ENCODE results near the gene NFKBIE. TPM values are rescaled to one million over a fixed set of nuclear protein-coding genes. Genes with fewer than 3 reads are reported as not detected.
A peak's percentile ranks its signal among the peaks of the same experiment; 100 is the strongest.

The NFKBIE gene
- total and polyA plus RNA-seq, 5 donors from 2014 or later: 3.6 to 53.8 (median 6.1) TPM

DNA sequence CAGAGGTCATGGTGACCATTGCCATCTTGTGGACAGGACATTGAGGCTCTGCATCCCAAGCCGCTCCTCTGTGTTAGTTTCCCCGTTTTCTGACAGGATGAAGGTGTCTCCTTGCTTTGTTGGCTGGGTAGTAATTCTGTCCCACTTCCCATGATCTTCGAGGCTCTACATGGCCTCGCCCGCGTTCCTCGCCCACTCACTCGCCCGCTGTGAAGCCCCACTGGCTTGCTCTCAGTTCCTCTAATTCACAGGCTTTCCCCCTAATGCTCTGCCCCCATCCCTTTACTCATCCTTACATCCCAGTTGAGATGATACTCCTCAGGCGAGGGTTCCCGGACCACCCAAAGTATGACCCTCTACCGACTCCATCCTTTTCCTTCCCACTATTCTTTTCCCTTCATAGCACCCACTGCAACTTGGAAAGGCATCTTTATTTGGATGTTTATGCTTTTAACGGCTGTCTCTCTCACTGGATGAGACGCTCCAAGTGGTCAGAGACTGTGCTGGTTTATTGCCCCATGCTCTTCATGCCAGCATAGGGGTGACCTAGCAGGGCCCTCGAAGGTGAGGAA lies 7.5 kb downstream of the NFKBIE start:
- peak; percentile 2 to 7 for ATAC-seq (ENCODE audit: low read depth in 2 of 2)
- H3K27ac ChIP-seq (ENCODE audit: insufficient read depth, low read length, poor library complexity, severe bottlenecking): peak overlapping the region; percentile 80
- H3K4me3 ChIP-seq (ENCODE audit: low read depth, low read length): peak overlapping the region; percentile 66
- Mint-ChIP-seq H3K27me3 (no peaks in the 10 kb centered on the region), H3K4me1 (peaks cover 4 to 65% (median 48%) of the 10 kb centered on the region in 4 donors), H3K36me3 (peaks cover 20% of the 10 kb centered on the region), H3K27ac (peak overlapping the region; percentile 91 to 95 (median 94)), H3K4me3 (peak overlapping the region; percentile 84 to 92 (median 90)), H3K9me3 (no peaks in the 10 kb centered on the region)
- no peaks in the 10 kb centered on the region for H3K27me3 ChIP-seq (ENCODE audit: control insufficient read depth, insufficient read depth, low read length)
- H3K4me1 ChIP-seq (ENCODE audit: control insufficient read depth, insufficient read depth, low read length, poor library complexity, severe bottlenecking): peaks cover 37% of the 10 kb centered on the region
- peaks cover 48% of the 10 kb centered on the region for H3K36me3 ChIP-seq (ENCODE audit: control insufficient read depth, insufficient read depth, low read length)
- no peak for DNase-seq
- no peaks in the 10 kb centered on the region for H3K9me3 ChIP-seq (ENCODE audit: control insufficient read depth in 2 of 2, low read length in 2 of 2)

DNA sequence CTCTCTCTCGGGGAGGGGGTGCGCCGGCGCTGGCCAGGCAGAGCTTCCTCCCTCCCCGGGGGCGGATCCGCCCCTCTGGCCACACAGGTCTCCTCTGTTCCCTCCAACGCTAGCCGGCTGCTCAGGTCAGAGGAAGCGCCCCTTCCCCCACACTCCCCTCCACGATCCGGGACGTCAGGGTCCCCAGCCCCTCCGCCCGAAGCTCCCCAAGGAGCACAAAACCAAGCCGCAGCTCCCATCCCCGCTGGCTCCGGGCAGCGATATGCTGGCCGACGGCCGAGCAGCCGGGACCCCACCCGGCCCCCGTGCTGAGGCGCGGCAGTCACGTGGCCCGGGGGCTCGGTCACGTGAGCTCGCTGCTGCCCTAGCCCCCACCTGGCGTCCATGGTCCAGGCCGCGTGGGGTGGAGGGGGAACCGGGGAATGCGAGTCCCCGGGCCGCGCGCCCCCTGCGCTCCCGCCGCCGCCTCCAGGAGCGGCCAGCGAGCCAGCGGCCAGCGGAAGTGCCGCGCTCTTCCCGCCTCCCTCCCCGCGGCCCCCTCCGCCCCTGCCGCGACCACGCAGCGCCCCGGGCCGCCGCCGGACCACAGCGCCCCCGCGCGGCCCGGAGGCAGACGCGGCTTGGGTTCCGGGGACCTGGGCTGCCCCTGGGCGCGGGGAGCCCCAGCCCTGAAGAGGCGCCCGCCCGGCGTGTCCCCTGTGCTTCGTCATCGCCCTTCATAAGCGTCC lies 8.2 kb downstream of the NFKBIE start, which contains the start of gene SLC35B2:
TSS of gene SLC35B2 (minus strand) at position 504 of the 728 bp plus-strand sequence. CDS start at position 386, 118 bp downstream.
- Histone ChIP-seq H3K4me1 (ENCODE audit: control insufficient read depth, insufficient read depth, low read length, poor library complexity, severe bottlenecking) (peaks cover 31% of the 10 kb centered on the region), H3K27ac (ENCODE audit: insufficient read depth, low read length, poor library complexity, severe bottlenecking) (peak within 1 kb of the TSS; percentile 80), H3K9me3 (ENCODE audit: control insufficient read depth in 2 of 2, low read length in 2 of 2) (no peaks in the 10 kb centered on the region), H3K4me3 (ENCODE audit: low read depth, low read length) (peak within 1 kb of the TSS; percentile 67), H3K27me3 (ENCODE audit: control insufficient read depth, insufficient read depth, low read length) (no peaks in the 10 kb centered on the region), H3K36me3 (ENCODE audit: control insufficient read depth, insufficient read depth, low read length) (peaks cover 53% of the 10 kb centered on the region)
- DNase-seq: peak; percentile 56 to 76 (median 73)
- peak; percentile 80 to 82 for ATAC-seq (ENCODE audit: low read depth in 2 of 2)
- Mint-ChIP-seq H3K4me1 (peaks cover 4 to 65% (median 42%) of the 10 kb centered on the region in 4 donors), H3K9me3 (no peaks in the 10 kb centered on the region), H3K27me3 (no peaks in the 10 kb centered on the region), H3K4me3 (peak within 1 kb of the TSS; percentile 90 to 98 (median 94)), H3K27ac (peak within 1 kb of the TSS; percentile 91 to 95 (median 94)), H3K36me3 (peaks cover 23% of the 10 kb centered on the region)

DNA sequence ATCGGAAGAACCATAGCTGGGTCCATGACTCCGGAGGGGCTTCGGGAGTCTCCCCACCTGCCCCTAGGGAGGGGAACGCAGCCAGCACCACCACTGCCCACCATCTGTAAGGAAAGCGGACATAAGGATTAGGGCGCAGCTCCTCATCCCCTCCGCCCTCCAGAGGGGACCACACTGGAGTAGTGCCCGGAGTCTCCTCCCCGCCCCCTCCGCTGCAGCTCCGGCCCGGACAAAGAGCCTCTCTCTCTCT lies 8.7 kb downstream of the NFKBIE start:
- Histone ChIP-seq H3K36me3 (ENCODE audit: control insufficient read depth, insufficient read depth, low read length) (peaks cover 58% of the 10 kb centered on the region), H3K9me3 (ENCODE audit: control insufficient read depth in 2 of 2, low read length in 2 of 2) (no peaks in the 10 kb centered on the region), H3K27ac (ENCODE audit: insufficient read depth, low read length, poor library complexity, severe bottlenecking) (peak overlapping the region; percentile 80), H3K4me3 (ENCODE audit: low read depth, low read length) (peak overlapping the region; percentile 67), H3K4me1 (ENCODE audit: control insufficient read depth, insufficient read depth, low read length, poor library complexity, severe bottlenecking) (peaks cover 26% of the 10 kb centered on the region), H3K27me3 (ENCODE audit: control insufficient read depth, insufficient read depth, low read length) (no peaks in the 10 kb centered on the region)
- ATAC-seq (ENCODE audit: low read depth in 2 of 2) (no peak), DNase-seq (no peak)
- Mint-ChIP-seq H3K27ac (peak overlapping the region; percentile 76 to 95 (median 87)), H3K36me3 (peaks cover 27% of the 10 kb centered on the region), H3K4me1 (peaks cover 4 to 67% (median 41%) of the 10 kb centered on the region in 4 donors), H3K4me3 (peak overlapping the region; percentile 88 to 98 (median 94)), H3K9me3 (no peaks in the 10 kb centered on the region), H3K27me3 (no peaks in the 10 kb centered on the region)

DNA sequence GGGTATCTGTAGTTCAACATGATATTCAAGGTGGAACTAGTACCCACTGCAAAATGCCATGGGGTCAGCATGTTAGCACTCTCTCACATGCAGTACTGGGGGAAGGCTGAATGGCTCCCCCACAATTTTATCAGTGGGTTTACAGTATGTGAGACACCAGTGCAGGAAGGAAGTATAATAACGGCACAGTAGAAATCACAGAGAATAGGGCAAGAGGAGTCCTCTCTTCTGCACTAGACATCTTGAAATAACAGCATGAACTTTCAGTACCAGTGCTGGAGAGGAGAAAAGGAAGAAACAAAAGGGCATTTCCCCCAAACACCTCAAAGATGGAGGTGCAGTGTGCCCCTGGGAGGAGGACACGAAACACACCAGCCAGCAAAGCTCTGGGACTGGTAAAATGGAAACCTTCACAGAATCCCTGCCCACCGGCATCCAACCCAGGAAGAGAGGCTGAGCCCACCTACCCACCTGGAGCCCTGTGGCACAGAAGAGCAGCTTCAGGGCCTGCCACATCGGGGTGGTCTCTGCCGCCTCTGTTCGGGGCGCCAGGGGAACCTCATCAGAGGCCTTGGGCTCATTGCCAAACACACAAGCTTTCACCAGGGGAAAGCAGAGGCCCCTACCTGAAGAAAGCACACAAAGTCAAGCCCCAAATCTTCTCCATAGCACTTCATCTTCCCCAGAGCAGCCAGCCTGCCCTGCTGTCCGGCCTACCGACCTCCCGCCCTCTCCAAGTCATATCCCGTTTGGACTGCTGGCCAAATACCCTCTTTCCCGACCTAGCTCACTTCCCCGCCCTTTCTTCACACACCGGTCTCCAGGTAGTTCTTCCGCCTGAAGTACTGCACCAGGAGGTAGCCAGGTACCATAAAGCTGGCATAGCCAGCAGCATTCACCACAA lies 9.2 kb downstream of the NFKBIE start:
- Histone ChIP-seq H3K27ac (ENCODE audit: insufficient read depth, low read length, poor library complexity, severe bottlenecking) (peak overlapping the region; percentile 80), H3K4me1 (ENCODE audit: control insufficient read depth, insufficient read depth, low read length, poor library complexity, severe bottlenecking) (peaks cover 26% of the 10 kb centered on the region), H3K36me3 (ENCODE audit: control insufficient read depth, insufficient read depth, low read length) (peaks cover 64% of the 10 kb centered on the region), H3K27me3 (ENCODE audit: control insufficient read depth, insufficient read depth, low read length) (no peaks in the 10 kb centered on the region), H3K9me3 (ENCODE audit: control insufficient read depth in 2 of 2, low read length in 2 of 2) (no peaks in the 10 kb centered on the region), H3K4me3 (ENCODE audit: low read depth, low read length) (peak overlapping the region; percentile 67)
- Mint-ChIP-seq H3K9me3 (no peaks in the 10 kb centered on the region), H3K4me1 (peaks cover 2 to 70% (median 41%) of the 10 kb centered on the region in 4 donors), H3K4me3 (peak overlapping the region; percentile 88 to 98 (median 94)), H3K27ac (peak overlapping the region; percentile 76 to 95 (median 87)), H3K36me3 (peaks cover 30% of the 10 kb centered on the region), H3K27me3 (no peaks in the 10 kb centered on the region)
- ATAC-seq (ENCODE audit: low read depth in 2 of 2) (no peak), DNase-seq (no peak)

DNA sequence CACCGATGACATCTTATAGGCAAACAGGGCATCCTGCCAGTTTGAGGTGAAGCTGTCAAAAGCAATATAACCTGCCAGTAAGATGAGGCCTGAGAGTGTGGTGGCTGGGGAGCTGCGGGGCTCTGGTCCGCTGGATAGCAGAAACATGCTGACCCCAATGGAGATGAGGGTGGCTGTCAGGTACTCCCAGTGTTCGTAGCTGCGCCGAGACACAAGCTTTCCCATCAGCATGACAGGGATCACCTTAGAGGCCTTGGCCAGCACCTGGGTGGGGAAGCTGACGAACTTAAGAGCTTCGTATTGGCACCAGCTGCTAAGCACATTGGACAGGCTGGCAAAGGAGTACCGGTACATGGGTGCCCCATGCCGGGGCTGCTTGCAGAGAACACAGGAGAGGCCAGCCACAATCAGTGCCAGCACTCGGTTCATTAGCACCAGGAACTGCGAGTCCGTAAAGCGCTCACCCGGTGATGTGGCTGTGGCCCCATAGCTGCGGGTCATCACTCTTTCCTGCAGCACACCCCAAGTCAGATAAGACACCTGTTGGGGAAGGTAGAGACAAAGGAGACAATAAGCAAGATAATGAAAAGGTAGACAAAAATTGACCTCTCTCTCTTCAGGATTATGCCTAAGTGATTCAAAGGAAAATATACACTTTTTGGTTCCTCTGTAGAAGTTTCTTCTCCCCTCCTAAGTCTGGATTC lies 10.1 kb downstream of the NFKBIE start:
- peaks cover 26% of the 10 kb centered on the region for H3K4me1 ChIP-seq (ENCODE audit: control insufficient read depth, insufficient read depth, low read length, poor library complexity, severe bottlenecking)
- H3K4me3 ChIP-seq (ENCODE audit: low read depth, low read length): peak overlapping the region; percentile 67
- Mint-ChIP-seq H3K9me3 (no peaks in the 10 kb centered on the region), H3K4me3 (peak overlapping the region; percentile 88 to 98 (median 94)), H3K27me3 (no peaks in the 10 kb centered on the region), H3K4me1 (peaks cover 3 to 74% (median 41%) of the 10 kb centered on the region in 4 donors), H3K36me3 (peaks cover 33% of the 10 kb centered on the region), H3K27ac (peak overlapping the region; percentile 76 to 95 (median 87))
- no peak for DNase-seq
- no peaks in the 10 kb centered on the region for H3K27me3 ChIP-seq (ENCODE audit: control insufficient read depth, insufficient read depth, low read length)
- no peak for ATAC-seq (ENCODE audit: low read depth in 2 of 2)
- H3K36me3 ChIP-seq (ENCODE audit: control insufficient read depth, insufficient read depth, low read length): peaks cover 67% of the 10 kb centered on the region
- peak overlapping the region; percentile 80 for H3K27ac ChIP-seq (ENCODE audit: insufficient read depth, low read length, poor library complexity, severe bottlenecking)
- H3K9me3 ChIP-seq (ENCODE audit: control insufficient read depth in 2 of 2, low read length in 2 of 2): no peaks in the 10 kb centered on the region

DNA sequence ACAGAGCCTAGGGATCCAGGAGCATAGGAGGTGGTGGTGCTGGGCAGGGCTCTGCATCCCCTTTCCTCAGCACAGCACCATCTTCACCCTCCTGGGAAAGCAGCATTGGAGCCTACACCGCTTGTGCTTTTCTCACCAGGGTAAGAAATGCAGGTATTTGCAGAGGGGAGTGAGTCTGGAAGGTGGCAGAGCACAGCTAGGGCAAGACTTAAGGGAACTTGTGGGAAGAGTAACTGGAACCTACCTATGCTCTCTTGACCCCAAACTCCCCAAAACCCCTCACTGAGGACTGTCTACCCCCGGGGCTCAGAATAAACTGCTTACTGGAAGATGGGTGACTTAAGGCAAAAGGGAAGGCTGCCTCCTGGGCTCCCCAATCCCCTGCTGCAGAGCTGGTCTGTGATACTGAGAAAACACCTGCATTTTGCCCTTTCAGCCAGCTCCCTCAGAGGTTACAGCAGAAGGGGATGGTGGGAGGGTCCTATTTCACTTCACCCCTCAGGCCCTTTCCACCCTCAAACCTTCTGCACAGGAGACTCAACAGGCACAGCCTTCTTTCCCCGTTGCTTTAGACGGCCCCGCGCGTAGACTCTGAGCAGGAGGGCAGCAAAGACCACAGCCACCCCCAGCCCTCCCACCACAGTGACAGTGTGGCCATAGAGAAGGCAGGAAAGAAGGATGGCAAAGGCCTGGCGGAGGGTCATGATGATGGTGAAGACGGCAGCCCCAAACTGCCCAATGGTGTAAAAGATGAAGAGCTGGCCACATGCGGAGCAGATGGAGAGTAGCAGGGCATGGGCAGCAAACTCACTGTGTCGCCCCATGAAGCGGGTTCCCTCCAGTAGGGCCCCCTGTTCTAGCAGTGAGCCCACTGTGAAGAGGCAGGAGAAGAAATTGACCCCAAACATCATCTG lies 10.9 kb downstream of the NFKBIE start:
- DNase-seq: no peak

More for the DNA sequence above, 10.9 kb downstream of the NFKBIE start:
- H3K27ac Mint-ChIP-seq: peak overlapping the region; percentile 52 to 79 (median 76)
- ATAC-seq (ENCODE audit: low read depth in 2 of 2): no peak
- peak overlapping the region; percentile 34 to 98 (median 80) for H3K4me3 Mint-ChIP-seq
- no peaks in the 10 kb centered on the region for H3K9me3 Mint-ChIP-seq
- H3K9me3 ChIP-seq (ENCODE audit: control insufficient read depth in 2 of 2, low read length in 2 of 2): no peaks in the 10 kb centered on the region
- peaks cover 28% of the 10 kb centered on the region for H3K4me1 ChIP-seq (ENCODE audit: control insufficient read depth, insufficient read depth, low read length, poor library complexity, severe bottlenecking)
- H3K27me3 ChIP-seq (ENCODE audit: control insufficient read depth, insufficient read depth, low read length): no peaks in the 10 kb centered on the region
- peaks cover 40% of the 10 kb centered on the region for H3K36me3 Mint-ChIP-seq
- peaks cover 67% of the 10 kb centered on the region for H3K36me3 ChIP-seq (ENCODE audit: control insufficient read depth, insufficient read depth, low read length)
- no peaks in the 10 kb centered on the region for H3K27me3 Mint-ChIP-seq
- no peak overlapping the region for H3K4me3 ChIP-seq (ENCODE audit: low read depth, low read length)
- H3K27ac ChIP-seq (ENCODE audit: insufficient read depth, low read length, poor library complexity, severe bottlenecking): no peak overlapping the region
- H3K4me1 Mint-ChIP-seq: peaks cover 6 to 82% (median 48%) of the 10 kb centered on the region in 4 donors
